Left renal cortex interstitium (tissue), 4 donors: ENCODE measurements around the gene PTMA. TPM values are rescaled to one million over a fixed set of nuclear protein-coding genes. Genes with fewer than 3 reads are reported as not detected.
"Not testable (repeated sequence)": the region's sequence is repeated elsewhere in the genome, so short reads cannot be mapped to it uniquely, and the experiment has no call there.

ENCODE experiments used
- DNase-seq, 4 donors: peaks; one replicate each; pipeline ENCODE4 v3.0.0-alpha.2; 2013; ENCODE audit warnings: low read depth in 4 of 4, low spot score in 2 of 4, missing footprints in 1 of 4
- polyA plus RNA-seq, 4 donors: library from polyadenylated mRNA; unstranded; fragments of 120-200 nt; gene quantifications; one replicate each; pipeline ENCODE4 v1.2.1, GENCODE V29; 2013; ENCODE audit not compliant: insufficient read length in 4 of 4

PTMA gene
- polyA plus RNA-seq = 1,000 to 10,000 TPM; 1,980 to 2,418 (median 2,231) TPM

- DNase-seq = peak; percentile 96 to 99 (median 98)
These were observed at the start of gene PTMA for GRCh38 chr2:231707927-231708772. Gene PTMA (plus strand): TSS chr2:231708525. CDS start chr2:231708707, 182 bp downstream.

GRCh38 chr2:231660073-231660472 is 48.3 kb upstream of the PTMA start:
- not testable (repeated sequence) for DNase-seq

- no peak for DNase-seq
These were observed 47.5 kb upstream of the PTMA start for GRCh38 chr2:231660860-231661259.

GRCh38 chr2:231661422-231662027 is 46.8 kb upstream of the PTMA start:
- DNase-seq = no peak

- DNase-seq = peak; percentile 94 to 97 (median 96)
These were observed 46.1 kb upstream of the PTMA start for GRCh38 chr2:231662028-231662810.

GRCh38 chr2:231662811-231663457 is 45.4 kb upstream of the PTMA start:
- DNase-seq = no peak

GRCh38 chr2:231663458-231664212 is 44.7 kb upstream of the PTMA start:
- no peak for DNase-seq

- DNase-seq = no peak
These were observed 43.6 kb upstream of the PTMA start for GRCh38 chr2:231664727-231665126.

- DNase-seq = no peak
These were observed 42.8 kb upstream of the PTMA start for GRCh38 chr2:231665245-231666170.

GRCh38 chr2:231666171-231667095 is 41.9 kb upstream of the PTMA start:
- peak in 1 of 4 donors; percentile 82 for DNase-seq

- DNase-seq = no peak
These were observed 41.3 kb upstream of the PTMA start for GRCh38 chr2:231667096-231667427.

GRCh38 chr2:231667496-231667895 is 40.8 kb upstream of the PTMA start:
- DNase-seq = no peak

GRCh38 chr2:231668981-231669380 is 39.3 kb upstream of the PTMA start:
- DNase-seq = no peak

GRCh38 chr2:231671270-231672050 is 36.9 kb upstream of the PTMA start:
- no peak for DNase-seq

GRCh38 chr2:231672617-231673347 is 35.5 kb upstream of the PTMA start:
- no peak for DNase-seq

- DNase-seq = peak in 1 of 4 donors; percentile 47
These were observed 35.0 kb upstream of the PTMA start for GRCh38 chr2:231673348-231673770.
